ENCODE results near the gene LRP1-AS.
"Not testable (repeated sequence)": the region's sequence is repeated elsewhere in the genome, so short reads cannot be mapped to it uniquely, and the experiment has no call there.

Gene LRP1-AS

DNA sequence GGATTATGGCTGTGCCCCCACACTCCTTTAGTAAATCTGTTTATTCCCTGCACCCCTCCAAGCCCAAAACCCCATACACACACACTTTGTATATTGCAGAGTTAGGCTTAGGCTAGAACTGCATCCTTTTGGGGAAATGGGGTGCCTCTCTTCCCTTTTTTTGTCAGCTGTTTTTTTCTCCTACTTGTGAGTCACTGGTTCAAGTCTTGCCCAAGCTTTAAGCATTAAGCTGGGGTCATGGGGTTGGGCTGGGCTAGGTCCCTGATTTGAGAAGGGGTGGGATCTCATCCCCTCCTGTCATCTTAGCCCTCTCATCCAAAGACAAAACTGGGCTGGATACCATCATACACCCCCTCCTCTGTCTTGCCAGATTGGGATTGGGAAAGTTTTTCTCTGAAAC is 17.5 kb downstream of the LRP1-AS start:
- Mint-ChIP-seq H3K4me1 (ENCODE audit: low read depth) (peaks cover 4% of the 10 kb centered on the region), H3K9me3 (no peaks in the 10 kb centered on the region), H3K36me3 (ENCODE audit: low read depth) (no peaks in the 10 kb centered on the region), H3K27me3 (ENCODE audit: low read depth) (peaks cover 48% of the 10 kb centered on the region), H3K27ac (no peak overlapping the region), H3K4me3 (peak overlapping the region; percentile 59)

DNA sequence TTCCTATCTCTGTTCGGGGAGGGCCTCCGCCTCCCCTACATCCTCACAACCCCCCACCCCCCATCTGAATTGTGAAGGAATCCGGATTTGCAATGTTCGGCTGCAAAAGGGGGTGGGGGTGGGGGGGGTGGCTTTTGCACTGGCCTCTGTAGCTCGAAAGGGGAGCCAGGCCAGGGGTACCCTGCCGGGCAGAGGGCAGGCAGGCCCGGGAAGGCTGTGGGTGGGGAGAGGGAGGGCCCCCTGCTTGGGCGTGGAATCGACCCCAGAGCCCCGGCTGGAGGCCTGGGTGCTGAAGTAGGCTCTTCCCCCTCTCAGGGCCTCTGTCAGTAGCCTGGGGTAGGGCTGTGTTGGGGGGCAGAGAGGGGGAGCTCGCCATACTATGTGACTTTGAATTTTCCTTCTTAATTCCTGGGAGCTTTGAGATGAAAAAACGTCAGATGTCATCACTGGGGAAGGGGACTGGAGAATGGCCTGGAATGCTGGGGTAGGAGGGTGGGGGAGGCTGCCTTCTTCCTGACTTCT is 18.0 kb downstream of the LRP1-AS start:
- H3K27me3 Mint-ChIP-seq (ENCODE audit: low read depth): peaks cover 54% of the 10 kb centered on the region
- H3K4me3 Mint-ChIP-seq: peak overlapping the region; percentile 59
- H3K9me3 Mint-ChIP-seq: peaks cover 1% of the 10 kb centered on the region
- H3K36me3 Mint-ChIP-seq (ENCODE audit: low read depth): no peaks in the 10 kb centered on the region
- no peak overlapping the region for H3K27ac Mint-ChIP-seq
- peaks cover 4% of the 10 kb centered on the region for H3K4me1 Mint-ChIP-seq (ENCODE audit: low read depth)

DNA sequence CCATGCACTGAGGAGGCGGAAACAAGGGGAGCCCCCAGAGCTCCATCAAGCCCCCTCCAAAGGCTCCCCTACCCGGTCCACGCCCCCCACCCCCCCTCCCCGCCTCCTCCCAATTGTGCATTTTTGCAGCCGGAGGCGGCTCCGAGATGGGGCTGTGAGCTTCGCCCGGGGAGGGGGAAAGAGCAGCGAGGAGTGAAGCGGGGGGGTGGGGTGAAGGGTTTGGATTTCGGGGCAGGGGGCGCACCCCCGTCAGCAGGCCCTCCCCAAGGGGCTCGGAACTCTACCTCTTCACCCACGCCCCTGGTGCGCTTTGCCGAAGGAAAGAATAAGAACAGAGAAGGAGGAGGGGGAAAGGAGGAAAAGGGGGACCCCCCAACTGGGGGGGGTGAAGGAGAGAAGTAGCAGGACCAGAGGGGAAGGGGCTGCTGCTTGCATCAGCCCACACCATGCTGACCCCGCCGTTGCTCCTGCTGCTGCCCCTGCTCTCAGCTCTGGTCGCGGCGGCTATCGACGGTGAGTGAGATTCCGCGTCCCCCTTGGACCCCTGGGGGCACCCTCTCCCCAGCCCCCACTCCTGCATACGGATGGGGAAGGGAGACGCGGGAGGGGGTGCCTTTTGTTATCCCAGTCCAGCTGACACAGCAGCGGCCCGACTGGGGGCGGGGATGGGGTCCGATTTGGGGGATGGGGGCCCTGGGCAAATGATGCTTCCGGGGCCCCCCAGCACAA is 18.7 kb downstream of the LRP1-AS start:
- Mint-ChIP-seq H3K36me3 (ENCODE audit: low read depth) (peaks cover 5% of the 10 kb centered on the region), H3K27me3 (ENCODE audit: low read depth) (peaks cover 57% of the 10 kb centered on the region), H3K27ac (no peak overlapping the region), H3K9me3 (peaks cover 8% of the 10 kb centered on the region), H3K4me1 (ENCODE audit: low read depth) (peaks cover 4% of the 10 kb centered on the region), H3K4me3 (no peak overlapping the region)

DNA sequence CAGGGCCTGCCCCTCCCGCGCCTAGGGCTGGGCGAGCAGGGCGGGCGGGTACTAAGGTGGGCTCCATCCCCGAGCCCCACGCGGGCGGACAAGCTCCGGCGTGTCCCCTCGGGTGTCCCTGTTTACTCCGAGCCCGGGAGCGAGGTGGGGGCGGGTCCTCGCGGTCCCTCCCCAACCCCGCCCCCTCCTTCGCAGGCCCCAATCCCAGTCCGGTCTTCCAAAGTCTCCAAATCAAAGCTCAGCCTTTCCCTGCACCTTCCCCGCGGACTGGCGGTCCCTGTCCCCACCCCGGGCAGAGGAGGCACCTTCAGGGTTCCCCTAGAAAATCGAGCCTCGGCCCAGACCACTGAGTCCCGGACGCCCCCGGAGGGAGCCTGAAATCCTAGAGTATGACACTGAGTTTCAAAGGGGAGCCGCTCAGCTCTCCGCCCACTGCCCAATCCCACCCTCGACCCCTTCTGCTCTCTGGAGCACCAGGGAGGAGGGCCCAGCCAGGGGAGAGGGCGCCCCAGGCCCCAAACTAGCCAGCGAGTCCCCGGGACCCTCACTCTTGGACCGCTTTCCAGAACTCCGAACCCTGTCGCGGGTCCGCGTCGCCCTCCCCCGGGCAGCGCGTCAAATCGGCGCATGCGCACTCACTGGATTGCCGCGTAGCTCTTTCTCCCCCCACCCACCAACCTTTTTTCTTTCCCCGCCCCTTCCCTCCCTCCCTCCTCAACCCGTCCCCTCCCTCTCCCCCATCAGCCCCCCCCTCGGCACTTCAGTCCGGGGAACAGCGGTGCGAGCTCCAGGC is 19.5 kb downstream of the LRP1-AS start, which contains the start of gene LRP1:
LRP1 (plus strand) TSS at position 758 of the 793 bp plus-strand sequence. CDS start 482 bp downstream, outside the sequence.
- Mint-ChIP-seq H3K27ac (no peak within 1 kb of the TSS), H3K4me3 (peak within 1 kb of the TSS; percentile 77), H3K36me3 (ENCODE audit: low read depth) (peaks cover 8% of the 10 kb centered on the region), H3K9me3 (peaks cover 14% of the 10 kb centered on the region), H3K4me1 (ENCODE audit: low read depth) (peaks cover 4% of the 10 kb centered on the region), H3K27me3 (ENCODE audit: low read depth) (peaks cover 57% of the 10 kb centered on the region)

DNA sequence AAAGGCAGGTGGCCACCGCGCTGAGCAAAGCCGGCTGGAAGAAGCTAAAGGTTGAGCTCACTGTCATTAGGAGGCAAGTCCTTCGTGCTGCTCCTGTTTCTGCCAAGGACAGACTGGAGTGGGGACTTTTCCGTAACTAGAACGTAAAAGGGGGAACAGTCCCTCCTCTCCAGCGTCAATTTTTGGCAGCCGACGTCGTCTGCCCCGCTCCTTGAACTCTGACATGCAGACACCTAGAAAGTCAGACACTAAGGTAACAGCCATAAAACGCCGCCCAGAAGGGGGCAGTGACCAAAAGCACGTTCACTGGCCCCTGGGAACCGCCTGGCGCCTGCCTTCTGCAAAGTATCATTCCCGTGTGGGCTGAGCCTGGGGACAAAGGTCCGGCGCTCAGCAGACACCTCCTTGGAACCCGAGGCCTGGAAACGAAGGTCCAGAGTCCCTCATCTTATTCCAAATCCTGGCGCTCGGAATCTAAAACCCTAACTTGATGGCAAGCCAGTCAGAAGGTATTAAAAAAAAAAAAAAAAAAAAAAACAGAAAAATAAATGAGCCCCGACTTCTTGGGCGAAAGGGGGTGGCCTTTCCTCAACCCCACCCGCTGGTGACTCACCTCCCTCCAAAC is 20.2 kb downstream of the LRP1-AS start:
- peaks cover 52% of the 10 kb centered on the region for H3K27me3 Mint-ChIP-seq (ENCODE audit: low read depth)
- peaks cover 4% of the 10 kb centered on the region for H3K4me1 Mint-ChIP-seq (ENCODE audit: low read depth)
- H3K36me3 Mint-ChIP-seq (ENCODE audit: low read depth): peaks cover 8% of the 10 kb centered on the region
- no peak overlapping the region for H3K27ac Mint-ChIP-seq
- peaks cover 19% of the 10 kb centered on the region for H3K9me3 Mint-ChIP-seq
- peak overlapping the region; percentile 77 for H3K4me3 Mint-ChIP-seq

DNA sequence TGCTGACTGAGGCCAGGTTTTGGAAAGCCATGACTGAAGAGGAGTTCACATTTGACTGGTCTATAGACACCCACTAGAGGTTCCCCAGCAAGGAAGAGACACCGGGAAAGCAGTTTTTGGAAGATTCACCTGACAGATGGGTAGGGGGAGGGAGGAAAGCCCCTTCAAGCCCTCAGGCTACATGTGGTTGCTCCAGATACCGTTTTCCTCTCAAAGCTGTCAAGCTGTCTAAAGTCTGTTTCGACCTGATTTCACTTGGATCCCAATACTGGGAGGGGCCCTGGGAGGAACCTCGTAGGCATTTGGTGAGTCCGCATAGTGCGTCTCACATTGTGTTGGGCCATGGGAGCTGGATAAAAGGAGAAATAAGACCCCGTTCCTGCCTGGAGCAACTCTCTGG is 20.9 kb downstream of the LRP1-AS start:
- peaks cover 4% of the 10 kb centered on the region for H3K4me1 Mint-ChIP-seq (ENCODE audit: low read depth)
- H3K4me3 Mint-ChIP-seq: no peak overlapping the region
- H3K27ac Mint-ChIP-seq: no peak overlapping the region
- H3K27me3 Mint-ChIP-seq (ENCODE audit: low read depth): peaks cover 48% of the 10 kb centered on the region
- peaks cover 20% of the 10 kb centered on the region for H3K9me3 Mint-ChIP-seq
- H3K36me3 Mint-ChIP-seq (ENCODE audit: low read depth): peaks cover 8% of the 10 kb centered on the region

DNA sequence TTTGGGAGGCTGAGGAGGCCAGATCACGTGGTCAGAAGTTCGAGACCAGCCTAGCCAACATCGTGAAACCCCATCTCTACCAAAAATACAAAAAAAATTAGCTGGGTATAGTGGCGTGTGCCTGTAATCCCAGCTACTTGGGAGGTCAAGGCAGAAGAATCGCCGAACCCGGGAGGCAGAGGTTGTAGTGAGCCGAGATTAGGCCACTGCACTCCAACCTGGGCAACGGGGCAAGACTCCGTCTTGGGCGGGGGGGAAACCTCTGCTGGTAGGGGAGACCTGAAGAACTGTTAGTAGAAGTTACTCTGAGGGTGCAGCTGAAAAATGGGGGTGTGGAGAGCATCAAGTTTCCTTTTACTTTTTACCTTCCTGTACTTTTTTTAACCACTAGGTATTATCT is 21.4 kb downstream of the LRP1-AS start:
- H3K27me3 Mint-ChIP-seq (ENCODE audit: low read depth): peaks cover 44% of the 10 kb centered on the region
- peaks cover 20% of the 10 kb centered on the region for H3K9me3 Mint-ChIP-seq
- H3K36me3 Mint-ChIP-seq (ENCODE audit: low read depth): peaks cover 8% of the 10 kb centered on the region
- no peak overlapping the region for H3K27ac Mint-ChIP-seq
- H3K4me3 Mint-ChIP-seq: no peak overlapping the region
- H3K4me1 Mint-ChIP-seq (ENCODE audit: low read depth): peaks cover 4% of the 10 kb centered on the region

DNA sequence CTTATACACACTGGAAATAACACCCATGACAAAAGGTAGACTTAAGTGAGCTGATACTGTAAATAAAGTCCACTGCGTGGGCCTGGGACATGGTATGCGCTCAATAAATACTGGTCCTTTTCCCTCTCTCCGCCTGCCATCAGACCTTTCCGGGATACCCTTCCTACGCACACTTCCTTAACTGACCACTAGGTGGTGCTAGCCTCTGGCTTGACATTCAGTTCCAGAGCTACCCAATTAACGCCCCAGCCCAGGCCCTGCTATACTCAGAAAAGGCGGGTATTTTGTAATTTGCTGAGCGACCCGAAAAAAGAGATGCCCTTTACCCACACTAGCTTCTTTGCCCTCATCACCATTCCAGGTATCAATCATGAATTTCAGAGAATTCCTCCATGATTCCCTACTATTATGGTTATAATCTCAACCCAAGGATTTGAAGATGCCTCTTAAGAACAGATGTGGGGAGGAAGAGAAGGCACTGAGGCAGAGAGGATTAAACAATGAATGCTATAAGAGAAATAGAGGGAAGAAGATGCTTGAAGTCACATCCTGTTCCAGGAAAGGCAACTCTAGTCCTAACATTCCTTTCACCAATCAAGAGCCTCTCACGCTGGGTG is 23.1 kb downstream of the LRP1-AS start:
- peaks cover 4% of the 10 kb centered on the region for H3K4me1 Mint-ChIP-seq (ENCODE audit: low read depth)
- H3K9me3 Mint-ChIP-seq: peaks cover 20% of the 10 kb centered on the region
- H3K27ac Mint-ChIP-seq: no peak overlapping the region
- H3K27me3 Mint-ChIP-seq (ENCODE audit: low read depth): peaks cover 28% of the 10 kb centered on the region
- H3K4me3 Mint-ChIP-seq: no peak overlapping the region
- H3K36me3 Mint-ChIP-seq (ENCODE audit: low read depth): peaks cover 8% of the 10 kb centered on the region

DNA sequence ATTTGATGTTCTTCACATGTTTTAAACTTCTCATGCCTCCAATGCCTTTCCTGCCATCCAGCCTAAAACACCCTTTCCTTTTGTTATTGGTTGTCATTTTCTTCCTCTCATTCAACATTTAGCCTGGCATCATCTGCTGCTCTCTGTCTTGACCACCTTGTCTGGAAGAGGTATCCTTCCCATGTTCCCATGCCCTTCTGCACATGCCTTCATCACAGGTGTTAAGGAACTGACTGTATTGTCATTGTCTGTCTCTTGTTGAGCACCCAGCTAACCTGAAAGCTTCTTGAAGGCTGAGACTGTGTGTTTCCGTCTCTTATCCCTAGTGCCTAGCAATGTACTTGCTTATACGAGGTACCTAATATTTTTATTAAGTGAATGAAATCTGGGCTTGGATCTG is 23.6 kb downstream of the LRP1-AS start:
- peaks cover 4% of the 10 kb centered on the region for H3K4me1 Mint-ChIP-seq (ENCODE audit: low read depth)
- H3K27ac Mint-ChIP-seq: no peak overlapping the region
- no peak overlapping the region for H3K4me3 Mint-ChIP-seq
- H3K9me3 Mint-ChIP-seq: peaks cover 20% of the 10 kb centered on the region
- peaks cover 8% of the 10 kb centered on the region for H3K36me3 Mint-ChIP-seq (ENCODE audit: low read depth)
- H3K27me3 Mint-ChIP-seq (ENCODE audit: low read depth): peaks cover 28% of the 10 kb centered on the region

DNA sequence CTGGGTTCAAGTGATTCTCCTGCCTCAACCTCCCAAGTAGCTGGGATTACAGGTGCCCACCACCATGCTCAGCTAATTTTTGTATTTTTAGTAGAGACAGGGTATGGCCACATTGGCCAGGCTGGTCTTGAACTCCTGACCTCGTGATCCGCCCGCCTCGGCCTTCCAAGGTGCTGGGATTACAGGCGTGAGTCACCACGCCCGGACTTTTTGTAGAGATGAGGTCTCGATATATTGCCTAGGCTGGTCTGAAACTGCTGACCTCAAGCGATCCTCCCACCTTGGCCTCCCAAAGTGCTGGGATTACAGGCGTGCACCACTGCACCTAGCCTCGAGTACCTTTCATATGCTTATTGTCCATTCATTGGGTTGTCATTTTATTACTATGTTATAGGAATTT is 26.7 kb downstream of the LRP1-AS start:
- H3K36me3 Mint-ChIP-seq (ENCODE audit: low read depth); H3K4me3 Mint-ChIP-seq; H3K27ac Mint-ChIP-seq; H3K4me1 Mint-ChIP-seq (ENCODE audit: low read depth): not testable (repeated sequence)
- Mint-ChIP-seq H3K9me3 (peaks cover 20% of the 10 kb centered on the region), H3K27me3 (ENCODE audit: low read depth) (peaks cover 18% of the 10 kb centered on the region)

DNA sequence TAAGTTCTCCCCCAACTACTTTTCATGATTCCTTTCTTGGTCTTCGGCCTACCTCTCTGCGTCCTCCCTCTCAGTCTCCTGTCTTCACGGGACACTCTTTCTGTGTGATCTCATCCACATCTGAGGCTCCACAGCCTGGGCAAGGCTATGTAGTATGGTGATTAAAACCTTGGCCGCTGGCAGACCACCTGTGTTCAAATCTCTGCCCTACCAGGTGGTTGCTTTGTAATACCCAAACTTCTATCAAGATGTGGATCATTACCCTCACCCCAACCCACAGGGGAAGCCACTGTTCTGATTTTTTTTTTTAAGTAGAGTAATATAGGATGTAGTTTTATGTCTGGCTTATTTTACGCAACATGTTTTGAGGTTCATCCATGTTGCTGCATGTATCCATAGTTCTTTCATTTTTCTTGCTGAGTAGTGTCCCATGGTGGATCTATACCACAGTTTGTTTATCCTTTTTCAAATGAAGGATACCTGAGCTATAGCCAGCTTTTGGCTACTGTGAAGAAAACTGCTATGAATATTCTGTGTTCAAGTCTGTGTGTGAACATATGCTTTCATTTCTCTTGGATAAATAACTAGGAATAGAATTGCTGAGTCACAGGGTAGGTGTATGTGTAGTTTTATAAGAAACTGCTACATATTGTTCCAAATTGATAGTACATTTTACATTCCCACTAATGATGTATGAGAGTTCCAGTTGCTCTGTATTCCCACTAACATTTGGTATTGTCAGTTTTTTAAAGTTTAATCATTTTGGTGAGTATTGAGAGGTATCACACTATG is 27.9 kb downstream of the LRP1-AS start:
- Mint-ChIP-seq H3K9me3 (peaks cover 19% of the 10 kb centered on the region), H3K4me3 (no peak overlapping the region), H3K27ac (no peak overlapping the region), H3K4me1 (ENCODE audit: low read depth) (no peaks in the 10 kb centered on the region), H3K27me3 (ENCODE audit: low read depth) (peaks cover 8% of the 10 kb centered on the region), H3K36me3 (ENCODE audit: low read depth) (peaks cover 8% of the 10 kb centered on the region)

DNA sequence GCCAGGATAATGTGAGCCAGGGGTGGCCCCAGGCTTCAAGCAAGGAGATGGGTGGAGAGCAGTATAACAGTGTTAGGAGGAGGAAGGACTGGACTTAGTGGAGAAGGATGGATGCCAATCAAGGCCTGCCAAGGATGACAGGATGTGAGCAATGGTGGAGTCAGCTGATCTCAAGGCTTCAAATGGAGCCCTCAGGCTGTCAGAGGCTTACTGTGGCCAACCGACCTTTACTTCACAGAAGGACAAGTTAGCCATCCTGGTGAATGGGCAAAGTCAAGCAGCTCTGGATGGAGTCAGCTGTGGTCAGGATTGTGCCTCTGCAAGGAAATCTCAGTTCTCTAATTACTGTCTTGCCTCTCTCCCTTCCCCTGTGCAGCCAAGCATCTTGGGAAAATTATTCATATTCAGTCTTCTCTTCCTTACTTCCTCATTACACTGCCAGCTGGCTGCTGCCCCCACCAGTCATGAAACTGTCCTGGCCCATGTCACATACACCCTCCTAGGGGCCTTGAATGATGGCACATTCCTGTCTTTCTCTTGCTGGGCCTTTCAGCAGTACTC is 28.6 kb downstream of the LRP1-AS start:
- Mint-ChIP-seq H3K9me3 (peaks cover 12% of the 10 kb centered on the region), H3K27me3 (ENCODE audit: low read depth) (peaks cover 4% of the 10 kb centered on the region), H3K4me1 (ENCODE audit: low read depth) (no peaks in the 10 kb centered on the region), H3K36me3 (ENCODE audit: low read depth) (peaks cover 4% of the 10 kb centered on the region), H3K4me3 (no peak overlapping the region), H3K27ac (no peak overlapping the region)

DNA sequence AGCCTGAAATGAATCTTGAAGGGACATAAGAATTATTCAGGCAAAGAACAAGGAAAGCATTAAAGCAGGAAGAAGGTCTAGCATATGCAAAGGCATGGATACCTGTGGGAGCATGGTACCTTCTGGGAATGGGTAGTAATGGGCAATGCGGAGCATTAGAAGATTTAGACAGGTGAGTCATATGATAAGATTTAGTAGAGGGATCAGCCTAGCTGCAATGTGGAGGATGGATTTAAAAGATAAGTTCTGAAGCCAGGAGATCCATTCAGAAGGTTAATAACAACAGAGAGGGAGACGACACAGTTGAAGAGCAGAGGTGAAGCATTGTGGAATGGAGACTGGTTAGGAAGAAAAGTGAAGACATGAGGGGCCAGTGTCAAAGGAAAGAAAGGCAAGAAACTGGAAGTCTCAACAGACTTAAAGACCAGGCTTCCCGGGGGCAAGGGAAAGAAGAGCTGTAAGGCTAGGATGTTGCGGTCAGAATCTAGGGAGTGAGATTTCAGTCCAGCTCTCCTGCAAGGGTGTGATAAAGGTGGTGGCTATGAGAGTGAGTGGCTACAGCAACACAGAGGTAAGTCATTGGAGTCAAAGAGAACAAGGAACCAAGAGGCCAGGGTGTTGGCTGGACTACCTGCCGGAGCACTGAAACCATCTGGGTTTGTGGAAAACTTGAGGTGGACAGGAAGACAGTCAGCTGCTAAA is 30.7 kb downstream of the LRP1-AS start:
- peaks cover 4% of the 10 kb centered on the region for H3K27me3 Mint-ChIP-seq (ENCODE audit: low read depth)
- H3K27ac Mint-ChIP-seq: no peak overlapping the region
- no peak overlapping the region for H3K4me3 Mint-ChIP-seq
- H3K36me3 Mint-ChIP-seq (ENCODE audit: low read depth): no peaks in the 10 kb centered on the region
- H3K4me1 Mint-ChIP-seq (ENCODE audit: low read depth): peaks cover 9% of the 10 kb centered on the region
- H3K9me3 Mint-ChIP-seq: no peaks in the 10 kb centered on the region
